ENCODE results near the gene CACNA1A. TPM values are rescaled to one million over a fixed set of nuclear protein-coding genes. Genes with fewer than 3 reads are reported as not detected.

The CACNA1A gene
- polyA plus RNA-seq, 1 donor (not counting 4 experiments of a cell fraction or from before 2014, with no cell fraction given) = not detected

DNA sequence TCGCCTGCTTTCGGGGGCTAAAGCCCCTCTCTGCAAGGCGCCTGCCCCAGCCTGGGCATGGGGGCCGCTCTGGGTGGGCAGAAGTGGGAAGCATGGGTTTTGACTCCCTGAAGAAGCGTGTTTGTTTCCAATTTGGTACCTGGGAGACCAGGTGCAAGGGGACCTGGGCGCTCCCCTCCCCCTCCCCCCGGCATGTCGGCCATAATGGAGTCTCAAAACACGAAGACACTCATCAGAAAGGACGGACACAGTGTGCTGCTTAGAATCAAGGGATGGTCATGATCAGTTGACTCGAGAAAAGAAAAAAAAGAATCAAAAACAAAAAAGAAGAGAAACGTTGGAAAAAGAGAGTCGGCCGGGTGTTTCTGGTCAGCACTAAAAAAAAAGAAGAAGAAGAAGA is 279.3 kb downstream of the CACNA1A start:
- no peaks in the 10 kb centered on the region for H4K20me1 ChIP-seq (ENCODE audit: control insufficient read depth, extremely low read depth, insufficient read depth, low read length)
- TF ChIP-seq EZH2 (IDR thresholded peaks at IDR 0.05; ENCODE audit: low read length) (no peak), CTCF (optimal IDR thresholded peaks at IDR 0.05 in 1 of 3, IDR thresholded peaks at IDR 0.05 in 1 of 3, conservative IDR thresholded peaks at IDR 0.05 in 1 of 3; ENCODE audit: extremely low read depth in 1 of 3, insufficient read depth in 2 of 3, low read length in 3 of 3) (no peak)
- dilution Hi-C loops (cut with MboI; ENCODE audit: extremely low pct_ligation_motif_present, low sequenced_read_pairs) = no loop called here
- no peak overlapping the region for H3K4me3 ChIP-seq (ENCODE audit: control insufficient read depth in 2 of 3, extremely low read depth in 1 of 3, insufficient read depth in 2 of 3, low read depth in 1 of 3, low read length in 3 of 3)
- no peaks in the 10 kb centered on the region for H3K36me3 ChIP-seq (ENCODE audit: control insufficient read depth in 2 of 2, extremely low read depth in 1 of 2, insufficient read depth in 2 of 2, low read length in 2 of 2)
- no peak for DNase-seq (ENCODE audit: low read depth, low spot score)
- H3K4me1 ChIP-seq (ENCODE audit: control insufficient read depth, extremely low read depth, insufficient read depth, low read length) = no peaks in the 10 kb centered on the region
- no peaks in the 10 kb centered on the region for H3K9me3 ChIP-seq (ENCODE audit: control insufficient read depth, low read depth, low read length)
- FAIRE-seq = no peak
- no peak overlapping the region for H3K4me2 ChIP-seq (ENCODE audit: control insufficient read depth, extremely low read depth, insufficient read depth, low read depth, low read length)
- H2AFZ ChIP-seq (ENCODE audit: control insufficient read depth, low read length) = no peak overlapping the region
- no peaks in the 10 kb centered on the region for H3K79me2 ChIP-seq (ENCODE audit: control insufficient read depth, insufficient read depth, low read length)
- H3K27me3 ChIP-seq (ENCODE audit: control insufficient read depth, extremely low read depth, insufficient read depth, low read length) = peaks cover 7% of the 10 kb centered on the region
- H3K27ac ChIP-seq (ENCODE audit: control insufficient read depth, insufficient read depth, low read length) = no peak overlapping the region
- no peaks in the 10 kb centered on the region for H3K9me1 ChIP-seq (ENCODE audit: control insufficient read depth, extremely low read depth, insufficient read depth, low read length)
- no peak overlapping the region for H3K9ac ChIP-seq (ENCODE audit: control insufficient read depth, extremely low read depth, insufficient read depth, low read length)

- Histone ChIP-seq H3K27ac (ENCODE audit: control insufficient read depth, insufficient read depth, low read length) (no peak overlapping the region), H3K4me2 (ENCODE audit: control insufficient read depth, extremely low read depth, insufficient read depth, low read depth, low read length) (no peak overlapping the region), H3K4me1 (ENCODE audit: control insufficient read depth, extremely low read depth, insufficient read depth, low read length) (no peaks in the 10 kb centered on the region), H3K9me3 (ENCODE audit: control insufficient read depth, low read depth, low read length) (no peaks in the 10 kb centered on the region), H3K9ac (ENCODE audit: control insufficient read depth, extremely low read depth, insufficient read depth, low read length) (no peak overlapping the region), H3K9me1 (ENCODE audit: control insufficient read depth, extremely low read depth, insufficient read depth, low read length) (no peaks in the 10 kb centered on the region), H3K79me2 (ENCODE audit: control insufficient read depth, insufficient read depth, low read length) (no peaks in the 10 kb centered on the region), H4K20me1 (ENCODE audit: control insufficient read depth, extremely low read depth, insufficient read depth, low read length) (no peaks in the 10 kb centered on the region), H3K27me3 (ENCODE audit: control insufficient read depth, extremely low read depth, insufficient read depth, low read length) (peaks cover 7% of the 10 kb centered on the region), H3K36me3 (ENCODE audit: control insufficient read depth in 2 of 2, extremely low read depth in 1 of 2, insufficient read depth in 2 of 2, low read length in 2 of 2) (no peaks in the 10 kb centered on the region), H3K4me3 (ENCODE audit: control insufficient read depth in 2 of 3, extremely low read depth in 1 of 3, insufficient read depth in 2 of 3, low read depth in 1 of 3, low read length in 3 of 3) (no peak overlapping the region), H2AFZ (ENCODE audit: control insufficient read depth, low read length) (no peak overlapping the region)
- FAIRE-seq (no peak), DNase-seq (ENCODE audit: low read depth, low spot score) (no peak)
- no peak for TF ChIP-seq EZH2 (IDR thresholded peaks at IDR 0.05; ENCODE audit: low read length)
- TF ChIP-seq CTCF (optimal IDR thresholded peaks at IDR 0.05 in 1 of 3, IDR thresholded peaks at IDR 0.05 in 1 of 3, conservative IDR thresholded peaks at IDR 0.05 in 1 of 3; ENCODE audit: extremely low read depth in 1 of 3, insufficient read depth in 2 of 3, low read length in 3 of 3) = no peak
- dilution Hi-C loops (cut with MboI; ENCODE audit: extremely low pct_ligation_motif_present, low sequenced_read_pairs) = no loop called here
Observed at GRCh38 chr19:13225973-13226865, 280.1 kb downstream of the CACNA1A start.

Data from keratinocyte (primary cell).